ENCODE data around the gene RPH3AL.

Gene RPH3AL

GRCh38 chr17:352421-353212, at the start of gene RPH3AL:
RPH3AL (minus strand) TSS chr17:352807; CDS start chr17:327543, 25,264 bp downstream.
- no peak for DNase-seq

- no peak for DNase-seq
These were observed 47.6 kb upstream of the RPH3AL start for GRCh38 chr17:400257-400656.

- no peak for DNase-seq
These were observed 44.2 kb upstream of the RPH3AL start for GRCh38 chr17:396788-397187.

GRCh38 chr17:395974-396373, 43.4 kb upstream of the RPH3AL start:
- no peak for DNase-seq

- DNase-seq, result no peak
These were observed 42.6 kb upstream of the RPH3AL start for GRCh38 chr17:395179-395578.

GRCh38 chr17:394718-395095, 42.1 kb upstream of the RPH3AL start:
- DNase-seq, result no peak

- no peak for DNase-seq
These were observed 41.5 kb upstream of the RPH3AL start for GRCh38 chr17:393806-394717.

GRCh38 chr17:391850-392249, 39.2 kb upstream of the RPH3AL start:
- DNase-seq, result no peak

GRCh38 chr17:390025-390424, 37.4 kb upstream of the RPH3AL start:
- DNase-seq, result no peak

GRCh38 chr17:388087-388486, 35.5 kb upstream of the RPH3AL start:
- DNase-seq, result no peak

- DNase-seq, result no peak
These were observed 33.7 kb upstream of the RPH3AL start for GRCh38 chr17:386141-386876.

GRCh38 chr17:385836-386140, 33.2 kb upstream of the RPH3AL start:
- DNase-seq, result no peak

GRCh38 chr17:385178-385835, 32.7 kb upstream of the RPH3AL start:
- DNase-seq, result no peak

GRCh38 chr17:384622-385177, 32.1 kb upstream of the RPH3AL start:
- DNase-seq, result no peak

GRCh38 chr17:383771-384621, 31.4 kb upstream of the RPH3AL start:
- no peak for DNase-seq

GRCh38 chr17:382644-383533, 30.3 kb upstream of the RPH3AL start:
- no peak for DNase-seq

GRCh38 chr17:381941-382643, 29.5 kb upstream of the RPH3AL start:
- DNase-seq, result no peak

GRCh38 chr17:381516-381915, 28.9 kb upstream of the RPH3AL start:
- DNase-seq, result no peak

GRCh38 chr17:379531-380465, 27.2 kb upstream of the RPH3AL start:
- DNase-seq, result no peak

Measured in NK-92 treated with Interleukin-12 subunit alpha and Interleukin-12 subunit beta, amount 100 ng/mL, for 24 hours (cell line).